GM12878 (cell line): ENCODE measurements around the gene ZNF888. TPM values are rescaled to one million over a fixed set of nuclear protein-coding genes. Genes with fewer than 3 reads are reported as not detected.

ENCODE experiments used
- ATAC-seq: fragments of 200-7000 bp; cut with Tn5 transposase; 3 replicates; pipeline ENCODE4 v1.9.1; 2020; ENCODE audit warnings: mild to moderate bottlenecking, moderate library complexity
- BruUV-seq: library from RNA; stranded (reverse); fragments of 400-500 nt; replicated peaks from 2 replicates; lab custom pipeline; 2021; lab: Mats Ljungman, UMichigan
- CTCF ChIA-PET: fragments of 300-600 bp; sonication (Branson Sonifier 250); formaldehyde crosslinking; extraction: SDS; loops from one replicate; lab custom pipeline; 2021; ENCODE audit warnings: inconsistent platforms; lab: Yijun Ruan, JAX
- POLR2A ChIA-PET: fragments of 350-600 bp; formaldehyde crosslinking; extraction: SDS; loops from one replicate; lab custom pipeline; 2021; ENCODE audit warnings: inconsistent platforms; lab: Charles Lee
- RAD21 ChIA-PET: fragments of 300-600 bp; sonication (Branson Sonifier 250); formaldehyde crosslinking; loops from one replicate; lab custom pipeline; 2023; ENCODE audit warnings: antibody characterized with exemption; ENCODE audit not compliant: unreplicated experiment; lab: Charles Lee
- SMC1A ChIA-PET: fragments of 300-600 bp; sonication (Branson Sonifier 250); formaldehyde crosslinking; loops from one replicate; lab custom pipeline; 2023; ENCODE audit not compliant: unreplicated experiment, uncharacterized antibody; lab: Charles Lee
- DNase-seq: peaks from one replicate; pipeline ENCODE4 v3.0.0-alpha.2; 2011; ENCODE audit warnings: low read depth, low spot score
- FAIRE-seq: peaks from 3 replicates; lab custom pipeline; 2011; peaks lifted over from hg19 to GRCh38; lab: Jason Lieb, UNC
- H2AFZ ChIP-seq: 2 replicates; pipeline ENCODE4 v1.6.0; 2011; ENCODE audit warnings: low read depth, low read length, control low read depth; ENCODE audit not compliant: control insufficient read depth
- H3K27ac ChIP-seq: 2 replicates; pipeline ENCODE4 v1.5.1; 2011; ENCODE audit warnings: control low read depth; ENCODE audit not compliant: control insufficient read depth, insufficient read depth
- H3K27me3 ChIP-seq, 2 experiments: replicated peaks in 1 of 2; 2 replicates each; pipeline versions ENCODE4 v1.6.0 to v1.6.1; 2011; ENCODE audit warnings: low read length in 1 of 2; ENCODE audit not compliant: control insufficient read depth in 2 of 2, insufficient read depth in 2 of 2
- H3K36me3 ChIP-seq, 2 experiments: 2 replicates each; pipeline ENCODE4 v1.5.1; 2011; ENCODE audit warnings: low read length in 1 of 2; ENCODE audit not compliant: control insufficient read depth in 2 of 2, insufficient read depth in 2 of 2
- H3K4me1 ChIP-seq: 2 replicates; pipeline ENCODE4 v1.6.1; 2011; ENCODE audit warnings: mild to moderate bottlenecking, low read length, moderate library complexity, mixed read lengths; ENCODE audit not compliant: control insufficient read depth, insufficient read depth
- H3K4me2 ChIP-seq: 2 replicates; pipeline ENCODE4 v1.6.0; 2011; ENCODE audit warnings: control low read depth; ENCODE audit not compliant: control insufficient read depth, insufficient read depth
- H3K4me3 ChIP-seq: fragments of 200-600 bp; sonication (generic); 2 replicates; pipeline ENCODE4 v1.5.1; 2016
- H3K79me2 ChIP-seq: 2 replicates; pipeline ENCODE4 v1.6.0; 2011; ENCODE audit warnings: low read length; ENCODE audit not compliant: control insufficient read depth, insufficient read depth
- H3K9ac ChIP-seq: 2 replicates; pipeline ENCODE4 v1.8.0; 2011; ENCODE audit warnings: low read length, control low read depth, mixed read lengths; ENCODE audit not compliant: control insufficient read depth, insufficient read depth
- H3K9me3 ChIP-seq: replicated peaks from 3 replicates; pipeline ENCODE4 v1.5.1; 2011; ENCODE audit warnings: mild to moderate bottlenecking, low read length; ENCODE audit not compliant: control insufficient read depth, insufficient read depth
- H4K20me1 ChIP-seq: 2 replicates; pipeline ENCODE4 v1.6.0; 2011; ENCODE audit not compliant: control insufficient read depth, insufficient read depth
- CEBPZ ChIP-seq: fragments of 150-350 bp; IDR thresholded peaks from 2 replicates; pipeline ENCODE4 v1.6.1; 2016; ENCODE audit warnings: low read depth, low read length
- CUX1 ChIP-seq: IDR thresholded peaks from 2 replicates; pipeline ENCODE4 v1.6.1; 2012; ENCODE audit warnings: improper control_type of control experiment, low read depth, low read length; ENCODE audit not compliant: insufficient replicate concordance
- ELK1 ChIP-seq: IDR thresholded peaks from 2 replicates; pipeline ENCODE4 v1.6.1; 2012; ENCODE audit warnings: low read depth, low read length, improper control_type of control experiment
- IRF4 ChIP-seq: IDR thresholded peaks from 2 replicates; pipeline ENCODE4 v1.6.1; 2011; ENCODE audit warnings: low read depth, low read length
- NFYB ChIP-seq: IDR thresholded peaks from 2 replicates; pipeline ENCODE4 v1.6.1; 2011; ENCODE audit warnings: low read depth, mild to moderate bottlenecking, low read length, improper control_type of control experiment, moderate library complexity; ENCODE audit not compliant: insufficient read depth
- PKNOX1 ChIP-seq: fragments of 450-650 bp; IDR thresholded peaks from 2 replicates; pipeline ENCODE4 v1.6.1; 2016; ENCODE audit warnings: mild to moderate bottlenecking
- RB1 ChIP-seq: fragments of 450-650 bp; formaldehyde crosslinking; IDR thresholded peaks from 2 replicates; pipeline ENCODE4 v1.6.1; 2017; ENCODE audit warnings: mild to moderate bottlenecking, borderline replicate concordance
- SIX5 ChIP-seq: IDR thresholded peaks from 2 replicates; pipeline ENCODE4 v1.6.1; 2011; ENCODE audit warnings: mild to moderate bottlenecking, low read depth, low read length, moderate library complexity; ENCODE audit not compliant: severe bottlenecking
- TAF1 ChIP-seq: IDR thresholded peaks from 2 replicates; pipeline ENCODE4 v1.6.1; 2011; ENCODE audit warnings: mild to moderate bottlenecking, low read depth, low read length, borderline replicate concordance
- YBX1 ChIP-seq: fragments of 450-650 bp; IDR thresholded peaks from 2 replicates; pipeline ENCODE4 v1.6.1; 2016; ENCODE audit warnings: antibody characterized with exemption
- ZBED1 ChIP-seq: IDR thresholded peaks from 2 replicates; pipeline ENCODE4 v1.6.1; 2016; ENCODE audit warnings: borderline replicate concordance
- ZNF384 ChIP-seq: IDR thresholded peaks from 2 replicates; pipeline ENCODE4 v1.6.1; 2012; ENCODE audit warnings: low read depth, mild to moderate bottlenecking, low read length, improper control_type of control experiment, borderline replicate concordance
- WGBS: methylation state at CpG from one replicate; pipeline ENCODE4 v1.1.6; 2016; ENCODE audit warnings: low lambda C conversion rate; ENCODE audit not compliant: insufficient replicate concordance, insufficient coverage; ENCODE audit errors: missing lambda C conversion rate; 5-methylcytosine and 5-hydroxymethylcytosine counted together
- in situ Hi-C: fragments of 300-500 bp; cut with MboI; formaldehyde crosslinking; loops from 9 replicates; pipeline ENCODE4 v1.14.3; 2018; ENCODE audit warnings: mixed read lengths
- intact Hi-C: fragments of 100-400 bp; cut with micrococcal nuclease; formaldehyde crosslinking; loops from one replicate; pipeline ENCODE4 v1.14.2; 2022; ENCODE audit not compliant: unreplicated experiment
- polyA plus RNA-seq, 11 experiments: library from polyadenylated mRNA; depleted of rRNA in 4 of 11; unstranded in 6 of 11; stranded (reverse) in 5 of 11; fragments of >200 nt; fragmentation: Nextera tagmentation in 4 of 11; fragmentation: Illumina TruSeq in 1 of 11; extraction: Ambion mirVana in 4 of 11; extraction: Trizol in 1 of 11; gene quantifications; 1 replicate in 1 of 11; 2 replicates in 10 of 11; pipeline versions ENCODE4 v1.2.1 to v1.2.3, GENCODE V29; 2011 to 2016; ENCODE audit warnings: inconsistent platforms in 2 of 11, missing spikeins in 2 of 11, low read depth in 1 of 11
- total RNA-seq, 4 experiments: library from RNA; depleted of rRNA in 3 of 4; stranded (reverse); fragments of >200 nt in 3 of 4; fragmentation: Illumina TruSeq in 1 of 4; extraction: Trizol in 1 of 4; gene quantifications; 2 replicates each; pipeline versions ENCODE4 v1.2.1 to v1.2.3, GENCODE V29; 2013 to 2021

The ZNF888 gene
- total and polyA plus RNA-seq, 10 of the 15 experiments (the other 5 are each of a cell fraction or from before 2014, with no cell fraction given): 0.26 to 4.3 (median 2.7) TPM

GRCh38 chr19:52889076-52889475 lies 34.2 kb downstream of the ZNF888 start:
- in situ Hi-C loops (no loop called here), intact Hi-C loops (no loop called here)
- ATAC-seq (no peak), FAIRE-seq (no peak), DNase-seq (no peak)
- 91% methylated on average over 7 of the region's 7 CpGs for WGBS
- Histone ChIP-seq H3K4me3 (no peak overlapping the region), H3K4me1 (no peaks in the 10 kb centered on the region), H3K9ac (no peak overlapping the region), H3K79me2 (no peaks in the 10 kb centered on the region), H3K27me3 (no peaks in the 10 kb centered on the region), H3K27ac (no peak overlapping the region), H3K36me3 (no peaks in the 10 kb centered on the region; a peak in 1 of 4 replicates), H2AFZ (no peak overlapping the region), H4K20me1 (no peaks in the 10 kb centered on the region), H3K9me3 (peaks cover 2% of the 10 kb centered on the region; the same call in 1 of the 3 replicates), H3K4me2 (no peak overlapping the region)
- ChIA-PET RAD21 (no interaction called here), POLR2A (no interaction called here), CTCF (no interaction called here), SMC1A (no interaction called here)
- TF ChIP-seq PKNOX1: no peak
- no peak for TF ChIP-seq ZBED1
- no peak for TF ChIP-seq NFYB
- TF ChIP-seq RB1: no peak
- TF ChIP-seq ELK1: no peak
- TF ChIP-seq CEBPZ: no peak
- TF ChIP-seq ZNF384: no peak
- no peak for TF ChIP-seq YBX1
- TF ChIP-seq IRF4: no peak
- no peak for TF ChIP-seq SIX5
- no peak for TF ChIP-seq TAF1
- no peak for TF ChIP-seq CUX1
- no TSS peak for BruUV-seq
